ENCODE data around the gene PSMD14.
A peak's percentile ranks its signal among the peaks of the same experiment; 100 is the strongest.
"Not testable (repeated sequence)": the region's sequence is repeated elsewhere in the genome, so short reads cannot be mapped to it uniquely, and the experiment has no call there.

PSMD14 gene

GRCh38 chr2:161308178-161308955, at the start of gene PSMD14:
TSS of gene PSMD14 (plus strand) at chr2:161308425. CDS start at chr2:161318826, 10,401 bp downstream.
- peak; percentile 61 for DNase-seq (ENCODE audit: low spot score)

DNA sequence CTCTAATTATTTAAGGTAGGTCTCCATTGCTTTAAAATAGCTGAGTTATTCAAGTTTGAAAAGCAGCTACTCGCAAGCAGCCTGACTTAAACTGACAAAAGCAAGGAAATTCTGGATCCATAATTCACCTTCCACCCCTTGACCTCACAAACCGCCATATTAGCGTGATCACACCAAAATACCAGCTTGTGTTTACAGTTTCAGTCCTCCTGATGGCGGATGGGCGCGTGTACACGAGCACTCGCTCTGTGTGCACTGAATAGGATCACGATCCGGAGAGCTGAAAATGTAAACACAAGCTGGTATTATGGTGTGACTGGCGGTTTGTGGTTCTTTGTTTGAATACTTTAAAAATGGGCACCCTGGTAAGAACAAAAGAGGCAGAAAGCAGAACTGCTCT, 42.4 kb upstream of the PSMD14 start:
- DNase-seq (ENCODE audit: low spot score) = no peak

DNA sequence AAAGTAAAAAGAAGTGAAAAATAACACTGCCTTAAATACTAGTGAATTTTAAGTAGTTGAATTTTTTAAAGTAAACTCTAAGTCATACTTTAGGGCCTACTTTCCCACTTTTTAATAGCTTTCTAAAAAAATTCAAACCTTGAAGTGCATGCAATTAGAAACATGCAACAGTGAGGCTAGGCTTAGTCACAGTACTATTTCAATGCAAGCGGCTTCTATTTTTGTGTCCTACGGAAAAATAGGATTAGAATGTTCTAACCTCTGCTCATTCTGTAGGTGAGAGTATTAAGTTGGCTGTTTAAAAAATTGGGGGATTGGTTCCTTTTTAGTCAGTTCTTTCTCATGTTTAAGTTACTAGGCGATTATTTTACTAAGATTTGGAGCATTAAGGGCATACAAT, 39.1 kb upstream of the PSMD14 start:
- no peak for DNase-seq (ENCODE audit: low spot score)

- DNase-seq (ENCODE audit: low spot score) = peak; percentile 16
Measured at GRCh38 chr2:161273038-161273760, 35.0 kb upstream of the PSMD14 start.

GRCh38 chr2:161278564-161279229, 29.5 kb upstream of the PSMD14 start:
- peak; percentile 13 for DNase-seq (ENCODE audit: low spot score)

- not testable (repeated sequence) for DNase-seq (ENCODE audit: low spot score)
Measured at GRCh38 chr2:161279230-161279815, 28.9 kb upstream of the PSMD14 start.

- not testable (repeated sequence) for DNase-seq (ENCODE audit: low spot score)
Measured at GRCh38 chr2:161280906-161281323, 27.3 kb upstream of the PSMD14 start.

DNA sequence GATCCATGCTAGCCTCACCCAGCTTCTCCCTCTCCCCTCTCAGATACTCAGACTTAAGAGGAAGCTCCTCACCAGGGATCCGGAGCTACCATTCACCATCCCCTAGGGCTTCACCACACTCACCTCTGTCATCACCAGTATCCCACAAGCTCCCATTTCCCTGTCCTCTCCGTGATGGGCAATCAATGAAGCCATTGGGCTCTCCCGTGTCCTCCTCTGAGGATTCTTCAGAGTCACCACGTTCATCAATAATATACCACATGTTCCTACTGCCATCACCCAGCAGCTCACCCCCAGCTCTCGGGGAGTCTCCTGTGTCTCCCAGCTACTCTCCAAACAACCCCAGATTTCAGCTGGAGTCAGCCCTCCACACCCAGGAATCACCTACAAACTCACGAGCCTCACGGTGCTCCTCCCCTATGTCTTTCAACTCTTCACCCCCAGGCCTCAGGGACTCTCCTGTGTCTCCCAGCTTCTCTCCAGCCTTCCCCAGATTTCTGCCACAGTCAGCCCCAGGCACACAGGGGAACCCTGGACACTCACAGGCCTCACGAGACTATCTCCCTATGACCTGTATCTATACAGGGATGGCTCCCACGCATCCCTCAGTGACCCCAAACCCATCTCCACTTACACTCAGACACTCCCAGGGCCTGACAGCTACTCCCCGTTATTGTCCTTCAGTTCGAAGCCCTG, 26.5 kb upstream of the PSMD14 start:
- not testable (repeated sequence) for DNase-seq (ENCODE audit: low spot score)

- not testable (repeated sequence) for DNase-seq (ENCODE audit: low spot score)
Measured at GRCh38 chr2:161282311-161282644, 25.9 kb upstream of the PSMD14 start.

GRCh38 chr2:161283926-161284325, 24.3 kb upstream of the PSMD14 start:
- DNase-seq (ENCODE audit: low spot score) = no peak

DNA sequence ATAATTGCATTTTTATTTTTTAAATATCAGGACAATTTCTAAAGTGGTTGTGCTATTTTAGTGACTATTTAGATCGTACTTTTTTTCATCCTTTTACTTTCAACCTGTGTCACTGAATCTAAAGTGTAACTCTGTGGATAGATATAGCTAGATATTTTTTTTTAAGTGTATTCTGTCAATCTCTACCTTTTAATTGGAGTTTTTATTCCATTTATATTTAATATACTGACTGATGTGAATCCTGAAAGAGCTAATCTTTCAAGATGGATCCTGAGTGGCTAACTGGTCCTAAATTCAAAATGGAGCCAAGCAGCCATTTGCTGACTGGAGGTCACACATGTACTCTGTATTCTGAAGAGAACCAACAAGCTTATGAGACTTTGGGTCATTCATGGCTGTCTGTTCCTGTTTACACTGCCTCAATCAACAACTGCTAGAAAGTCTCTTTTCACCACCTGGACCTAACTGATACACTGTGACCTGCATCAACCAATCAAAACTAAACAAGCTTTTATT, 4.6 kb upstream of the PSMD14 start:
- no peak for DNase-seq (ENCODE audit: low spot score)

DNA sequence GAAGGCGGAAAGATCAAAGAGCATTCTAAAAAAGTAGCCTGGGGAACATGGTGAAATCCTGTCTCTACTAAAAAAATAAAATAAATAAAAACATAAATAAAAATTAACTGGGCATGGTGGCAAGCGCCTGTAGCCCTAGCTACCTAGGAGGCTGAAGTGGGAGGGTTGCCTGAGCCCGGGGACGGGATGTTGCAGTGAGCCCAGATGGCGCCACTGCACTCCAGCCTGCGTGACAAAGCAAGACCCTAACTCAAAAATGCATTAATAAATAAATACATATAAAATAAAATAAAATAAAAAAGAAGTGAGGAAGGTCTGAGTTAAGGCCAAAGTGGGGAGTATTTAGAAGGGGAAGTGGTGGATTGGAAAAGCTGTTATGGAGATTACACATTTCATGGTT, 1.3 kb upstream of the PSMD14 start:
- DNase-seq (ENCODE audit: low spot score) = no peak

- no peak for DNase-seq (ENCODE audit: low spot score)
Measured at GRCh38 chr2:161307676-161308075, 549 bp upstream of the PSMD14 start.

GRCh38 chr2:161312996-161313395, 4.8 kb downstream of the PSMD14 start:
- no peak for DNase-seq (ENCODE audit: low spot score)

DNA sequence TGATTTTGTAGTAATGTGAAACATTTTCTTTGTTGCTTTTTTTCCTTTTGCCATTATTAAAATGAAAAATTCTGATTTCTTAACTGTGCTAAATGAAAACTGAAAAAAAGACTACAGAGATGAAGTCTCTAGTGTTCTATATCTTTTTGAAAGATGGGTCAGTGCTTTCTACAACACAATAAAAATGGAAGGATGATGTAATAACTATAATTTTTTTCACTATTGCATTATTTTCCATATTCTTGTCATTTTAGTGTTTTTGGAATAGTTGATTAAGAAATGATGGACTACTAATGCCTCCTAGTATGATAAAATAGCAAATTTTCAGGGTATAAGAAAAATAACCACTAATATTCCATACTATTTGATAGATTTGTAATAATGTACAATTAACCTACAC, 7.2 kb downstream of the PSMD14 start:
- no peak for DNase-seq (ENCODE audit: low spot score)

DNA sequence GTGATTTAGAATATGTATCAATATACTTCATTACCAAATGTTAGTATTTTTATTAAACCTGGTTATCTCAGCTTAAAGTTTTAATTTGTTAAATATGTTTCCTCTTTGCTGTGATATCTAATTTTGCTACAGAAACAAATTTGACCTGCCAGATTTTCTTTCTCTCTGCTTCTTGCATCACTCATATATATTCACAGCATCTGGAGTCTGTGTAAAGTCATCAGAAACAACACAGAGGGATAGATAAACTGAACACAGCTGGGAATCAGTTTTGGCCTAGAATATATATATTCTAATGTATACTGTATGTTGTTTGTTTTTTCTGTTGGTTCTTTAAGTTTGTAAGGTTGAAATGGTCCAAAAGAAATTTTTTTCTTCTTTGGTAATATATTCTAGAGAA, 8.5 kb downstream of the PSMD14 start:
- DNase-seq (ENCODE audit: low spot score) = no peak

DNA sequence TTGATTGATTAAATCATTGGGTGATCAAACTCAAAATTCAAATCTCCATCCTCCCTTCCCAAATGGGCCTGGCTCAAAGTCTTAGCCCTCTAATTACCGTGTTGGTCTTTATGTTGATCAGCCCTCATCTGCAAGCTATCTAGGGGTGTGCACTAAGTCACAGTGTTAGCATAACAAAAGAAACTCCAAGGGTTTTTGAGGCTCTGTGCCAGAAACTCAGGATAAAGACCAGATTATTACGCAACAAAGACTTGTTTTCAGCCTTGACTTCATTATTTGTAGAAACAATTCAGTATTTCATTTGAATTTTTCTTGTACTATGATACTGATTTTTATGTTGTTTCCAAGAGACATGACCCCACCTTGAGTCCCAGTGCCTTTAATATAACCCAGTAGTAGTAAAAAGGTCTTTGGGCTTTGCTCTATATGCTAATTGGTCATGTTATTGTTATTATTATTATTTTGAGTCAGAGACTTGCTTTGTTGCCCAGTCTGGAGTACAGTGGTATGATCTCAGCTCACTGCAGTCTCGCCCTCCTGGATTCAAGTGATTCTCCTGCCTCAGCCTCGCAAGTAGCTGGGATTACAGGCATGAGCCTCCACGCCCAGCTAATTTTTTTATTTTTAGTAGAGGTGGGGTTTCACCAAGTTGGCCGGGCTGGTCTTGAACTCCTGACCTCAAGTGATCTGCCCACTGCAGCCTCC, 13.9 kb downstream of the PSMD14 start:
- DNase-seq (ENCODE audit: low spot score) = no peak

GRCh38 chr2:161324876-161325275, 16.7 kb downstream of the PSMD14 start:
- no peak for DNase-seq (ENCODE audit: low spot score)

- DNase-seq (ENCODE audit: low spot score) = no peak
Measured at GRCh38 chr2:161327582-161327981, 19.4 kb downstream of the PSMD14 start.

DNA sequence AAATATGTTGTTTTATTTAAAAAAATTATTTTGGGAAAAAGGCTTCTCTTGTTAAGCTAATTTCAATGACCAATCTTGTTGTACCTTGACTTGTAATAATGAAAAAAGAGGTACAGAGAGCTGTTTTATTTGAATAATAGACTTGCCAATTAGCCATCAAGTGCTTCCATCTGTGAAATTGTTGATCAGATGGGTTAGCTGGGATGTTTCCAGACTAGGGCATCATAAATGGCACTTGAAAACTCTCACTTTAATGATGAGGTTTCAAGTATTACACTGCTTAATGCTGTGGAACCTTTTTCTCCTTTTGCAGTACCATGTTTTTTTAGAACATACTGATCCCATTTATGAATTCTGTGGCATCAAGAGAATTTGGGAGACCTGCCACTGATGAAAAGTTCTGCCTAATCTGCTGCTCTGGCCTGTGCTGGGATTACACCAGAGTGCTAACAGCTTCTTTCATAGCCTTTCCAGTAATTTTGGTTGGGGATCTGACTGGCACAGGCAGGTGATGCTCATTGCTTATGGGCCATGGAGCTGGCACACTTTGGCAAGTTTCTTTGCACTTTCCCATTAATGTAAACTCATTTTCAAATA, 24.2 kb downstream of the PSMD14 start:
- DNase-seq (ENCODE audit: low spot score) = no peak

DNA sequence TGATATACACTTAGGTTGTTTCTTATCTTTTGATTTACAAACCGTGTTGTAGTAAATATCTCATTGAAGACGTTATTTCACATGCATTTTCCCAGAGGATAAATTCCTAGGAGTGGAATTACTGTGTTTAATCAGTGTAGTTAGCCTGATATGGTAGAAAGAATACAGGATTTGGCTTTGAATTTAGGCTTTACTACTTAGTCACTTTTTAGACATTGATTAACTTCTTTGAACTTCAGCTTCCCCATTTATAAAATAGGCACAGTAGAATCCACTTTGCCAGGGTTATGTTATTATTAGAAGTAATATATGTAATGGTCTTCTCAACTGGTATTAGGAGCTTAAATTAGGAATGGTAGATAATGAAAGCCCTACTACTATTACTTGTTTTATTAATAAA, 27.4 kb downstream of the PSMD14 start:
- DNase-seq (ENCODE audit: low spot score) = no peak
